H1 (cell line): ENCODE measurements around the gene CFAP157. TPM values are rescaled to one million over a fixed set of nuclear protein-coding genes. Genes with fewer than 3 reads are reported as not detected.
A peak's percentile ranks its signal among the peaks of the same experiment; 100 is the strongest.

Source experiments
- CBX8 ChIP-seq: fragments of 300-800, 300-1000 bp; sonication (generic); IDR thresholded peaks from 2 replicates; pipeline ENCODE4 v1.7.1; 2016; ENCODE audit warnings: low read depth, low read length, borderline replicate concordance
- CEBPB ChIP-seq: IDR thresholded peaks from 2 replicates; pipeline ENCODE4 v1.6.1; 2012; ENCODE audit warnings: low read depth, low read length
- CTCF ChIP-seq, 3 experiments: IDR thresholded peaks; 1 replicate in 2 of 3; 2 replicates in 1 of 3; pipeline versions ENCODE4 v1.5.1 to v1.6.1; 2011; ENCODE audit warnings: low read length in 3 of 3, mild to moderate bottlenecking in 3 of 3, inconsistent platforms in 2 of 3, low read depth in 1 of 3, moderate library complexity in 1 of 3; ENCODE audit not compliant: insufficient read depth in 1 of 3; ENCODE audit errors: control extremely low read depth in 1 of 3
- EGR1 ChIP-seq: IDR thresholded peaks from 2 replicates; pipeline ENCODE4 v1.6.1; 2011; ENCODE audit warnings: low read depth, low read length, borderline replicate concordance
- FOSL1 ChIP-seq: IDR thresholded peaks from 2 replicates; pipeline ENCODE4 v1.6.1; 2011; ENCODE audit warnings: mild to moderate bottlenecking, low read depth, low read length, moderate library complexity; ENCODE audit not compliant: insufficient read depth
- HDAC2 ChIP-seq, 2 experiments: fragments of 300-600 bp in 1 of 2; sonication (generic) in 1 of 2; IDR thresholded peaks; 2 replicates each; pipeline ENCODE4 v1.6.1; 2011 to 2012; ENCODE audit warnings: low read depth in 2 of 2, low read length in 2 of 2, mild to moderate bottlenecking in 2 of 2, moderate library complexity in 2 of 2, borderline replicate concordance in 1 of 2, inconsistent platforms in 1 of 2
- NANOG ChIP-seq: IDR thresholded peaks from 2 replicates; pipeline ENCODE4 v1.6.1; 2011; ENCODE audit warnings: low read length, low read depth, mild to moderate bottlenecking, inconsistent platforms; ENCODE audit not compliant: insufficient read depth, poor library complexity, severe bottlenecking
- TBP ChIP-seq: IDR thresholded peaks from 2 replicates; pipeline ENCODE4 v1.6.1; 2011; ENCODE audit warnings: low read depth, low read length, improper control_type of control experiment
- polyA plus RNA-seq, 7 experiments: library from polyadenylated mRNA; depleted of rRNA in 3 of 7; stranded (reverse) in 5 of 7; unstranded in 2 of 7; fragments of >200 nt in 5 of 7; fragments of 200-250 nt in 2 of 7; gene quantifications; 1 replicate in 5 of 7; 2 replicates in 1 of 7; 4 replicates in 1 of 7; pipeline versions ENCODE4 v1.2.1 to v1.2.3, GENCODE V29; 2011 to 2013; ENCODE audit warnings: missing spikeins in 2 of 7, mixed read lengths in 2 of 7
- total RNA-seq: library from RNA; stranded (reverse); fragmentation: NEBNext Ultra II Directional; extraction: Animal tissue kit (Norgen Biotek cat#: 25700); gene quantifications from 2 replicates; pipeline ENCODE4 v1.2.1, GENCODE V29; 2021

The CFAP157 gene
- total and polyA plus RNA-seq, 2 of the 8 experiments (the other 6 are each of a cell fraction or from before 2014, with no cell fraction given): not detected

- no peak for TF ChIP-seq TBP
- TF ChIP-seq CEBPB: no peak
- no peak; a peak in 1 of 4 replicates for TF ChIP-seq HDAC2 (IDR thresholded peaks at IDR 0.05; ENCODE audit: borderline replicate concordance in 1 of 2, low read depth in 2 of 2, low read length in 2 of 2)
- TF ChIP-seq EGR1: 0 out of 2 replicates have a peak, but pooled peaks have one; percentile 16
- no peak for TF ChIP-seq NANOG
- TF ChIP-seq FOSL1: no peak
- TF ChIP-seq CBX8: no peak
- TF ChIP-seq CTCF (IDR thresholded peaks at IDR 0.05; ENCODE audit: control extremely low read depth in 1 of 3, insufficient read depth in 1 of 3, low read depth in 1 of 3, low read length in 3 of 3): no peak
- TF ChIP-seq, all 59 proteins: peak for 17
Observed at GRCh38 chr9:127754099-127755060, 47.6 kb downstream of the CFAP157 start (continued).
